Mesenchymal stem cell (in vitro differentiated cells and primary cell): ENCODE results near the gene SERPINF2.
A peak's percentile ranks its signal among the peaks of the same experiment; 100 is the strongest.
"Not testable (repeated sequence)": the region's sequence is repeated elsewhere in the genome, so short reads cannot be mapped to it uniquely, and the experiment has no call there.

Experiments used
- DNase-seq: peaks from one replicate; pipeline ENCODE4 v3.0.0-alpha.2; 2013
- H2AFZ ChIP-seq: one replicate; pipeline ENCODE4 v1.6.1; 2013; ENCODE audit warnings: low read depth, mild to moderate bottlenecking, control low read depth, inconsistent platforms, low read length, moderate library complexity
- H2AK5ac ChIP-seq: 2 replicates; pipeline ENCODE4 v1.6.1; 2013; ENCODE audit warnings: low read length, moderate library complexity, mild to moderate bottlenecking, inconsistent platforms; ENCODE audit not compliant: severe bottlenecking
- H2BK120ac ChIP-seq: one replicate; pipeline ENCODE4 v1.6.1; 2013; ENCODE audit warnings: low read depth, mild to moderate bottlenecking, inconsistent platforms, low read length, moderate library complexity
- H2BK12ac ChIP-seq, 2 experiments: one replicate each; pipeline ENCODE4 v1.6.1; 2013; ENCODE audit warnings: inconsistent platforms in 2 of 2, low read length in 2 of 2, mild to moderate bottlenecking in 2 of 2, moderate library complexity in 2 of 2, control low read depth in 1 of 2
- H2BK15ac ChIP-seq: one replicate; pipeline ENCODE4 v1.6.1; 2013; ENCODE audit warnings: mild to moderate bottlenecking, low read depth, inconsistent platforms; ENCODE audit not compliant: poor library complexity, severe bottlenecking
- H2BK5ac ChIP-seq: 2 replicates; pipeline ENCODE4 v1.6.1; 2013; ENCODE audit warnings: low read depth, mild to moderate bottlenecking, low read length, control low read depth, inconsistent platforms; ENCODE audit not compliant: poor library complexity, severe bottlenecking
- H3K14ac ChIP-seq, 2 experiments: one replicate each; pipeline ENCODE4 v1.6.1; 2013; ENCODE audit warnings: inconsistent platforms in 2 of 2, low read length in 2 of 2, control low read depth in 1 of 2, mild to moderate bottlenecking in 1 of 2, moderate library complexity in 1 of 2
- H3K18ac ChIP-seq, 2 experiments: one replicate each; pipeline ENCODE4 v1.6.1; 2013; ENCODE audit warnings: inconsistent platforms in 2 of 2, low read length in 2 of 2, control low read depth in 1 of 2, low read depth in 1 of 2, mild to moderate bottlenecking in 1 of 2
- H3K23ac ChIP-seq, 2 experiments: one replicate each; pipeline ENCODE4 v1.6.1; 2013; ENCODE audit warnings: inconsistent platforms in 2 of 2, low read length in 2 of 2, mild to moderate bottlenecking in 2 of 2, moderate library complexity in 2 of 2, control low read depth in 1 of 2
- H3K27ac ChIP-seq: 2 replicates; pipeline ENCODE4 v1.5.1; 2013; ENCODE audit warnings: mild to moderate bottlenecking, moderate library complexity, low read length, control low read depth, inconsistent platforms; ENCODE audit not compliant: poor library complexity, severe bottlenecking
- H3K27me3 ChIP-seq, 2 experiments: 2 replicates each; pipeline versions ENCODE4 v1.6.1 to v1.7.0; 2013; ENCODE audit warnings: low read length in 2 of 2, mild to moderate bottlenecking in 2 of 2, moderate library complexity in 2 of 2, control low read depth in 1 of 2, inconsistent platforms in 1 of 2; ENCODE audit not compliant: control insufficient read depth in 1 of 2, insufficient read depth in 1 of 2
- H3K36me3 ChIP-seq, 2 experiments: 2 replicates each; pipeline versions ENCODE4 v1.6.1 to v1.7.0; 2013; ENCODE audit warnings: low read length in 2 of 2, control low read depth in 1 of 2, inconsistent platforms in 1 of 2, low read depth in 1 of 2, mild to moderate bottlenecking in 1 of 2; ENCODE audit not compliant: insufficient read depth in 2 of 2, control insufficient read depth in 1 of 2
- H3K4ac ChIP-seq, 2 experiments: one replicate each; pipeline ENCODE4 v1.6.1; 2013; ENCODE audit warnings: inconsistent platforms in 2 of 2, low read length in 2 of 2, mild to moderate bottlenecking in 2 of 2, moderate library complexity in 2 of 2, control low read depth in 1 of 2, low read depth in 1 of 2
- H3K4me1 ChIP-seq: 2 replicates; pipeline ENCODE4 v1.6.1; 2013; ENCODE audit warnings: low read depth, low read length, control low read depth; ENCODE audit not compliant: control insufficient read depth, insufficient read depth
- H3K4me2 ChIP-seq: 2 replicates; pipeline ENCODE4 v1.6.1; 2013; ENCODE audit warnings: low read length, mild to moderate bottlenecking, inconsistent platforms; ENCODE audit not compliant: poor library complexity, severe bottlenecking
- H3K4me3 ChIP-seq, 2 experiments: 2 replicates each; pipeline versions ENCODE4 v1.5.1 to v1.7.0; 2013; ENCODE audit warnings: low read length in 2 of 2, mild to moderate bottlenecking in 2 of 2, control low read depth in 1 of 2, low read depth in 1 of 2; ENCODE audit not compliant: insufficient read depth in 1 of 2
- H3K79me1 ChIP-seq: replicated peaks from 2 replicates; pipeline ENCODE4 v1.6.1; 2013; ENCODE audit warnings: mild to moderate bottlenecking, control low read depth, low read length, inconsistent platforms; ENCODE audit not compliant: poor library complexity, severe bottlenecking
- H3K9ac ChIP-seq: 2 replicates; pipeline ENCODE4 v1.7.0; 2013; ENCODE audit warnings: mild to moderate bottlenecking, low read length, moderate library complexity
- H3K9me3 ChIP-seq: 2 replicates; pipeline ENCODE4 v1.7.0; 2013; ENCODE audit warnings: mild to moderate bottlenecking, low read length; ENCODE audit not compliant: control insufficient read depth
- H4K8ac ChIP-seq: one replicate; pipeline ENCODE4 v1.6.1; 2013; ENCODE audit warnings: inconsistent platforms, mild to moderate bottlenecking, low read length, moderate library complexity
- H4K91ac ChIP-seq: one replicate; pipeline ENCODE4 v1.6.1; 2013; ENCODE audit warnings: mild to moderate bottlenecking, low read length, inconsistent platforms
- WGBS: methylation state at CpG from one replicate; pipeline ENCODE4 v1.1.7; 2013; ENCODE audit warnings: mixed read lengths; 5-methylcytosine and 5-hydroxymethylcytosine counted together

The SERPINF2 gene

DNA sequence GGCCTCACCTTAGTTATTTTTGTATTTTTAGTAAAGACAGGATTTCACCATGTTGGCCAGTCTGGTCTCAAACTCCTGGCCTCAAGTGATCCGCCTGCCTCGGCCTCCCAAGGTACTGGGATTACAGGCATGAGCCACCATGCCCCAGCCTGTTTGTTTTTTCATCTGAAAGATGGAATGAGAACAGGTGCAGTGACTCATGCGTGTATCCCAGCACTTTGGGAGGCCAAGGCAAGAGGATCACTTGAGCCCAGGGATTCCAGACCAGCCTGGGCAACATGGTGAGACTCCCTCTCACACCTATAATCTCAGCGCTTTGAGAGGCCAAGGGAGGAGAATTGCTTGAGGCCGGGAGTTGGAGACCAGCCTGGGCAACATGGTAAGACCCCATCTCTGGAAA lies 42.8 kb upstream of the SERPINF2 start:
- not testable (repeated sequence) for H3K36me3 ChIP-seq, H4K91ac ChIP-seq, H3K4me2 ChIP-seq, DNase-seq, H3K23ac ChIP-seq, H2BK12ac ChIP-seq, H3K4ac ChIP-seq, H2BK120ac ChIP-seq, H2BK5ac ChIP-seq, H4K8ac ChIP-seq, H3K27me3 ChIP-seq, H3K9ac ChIP-seq, H3K18ac ChIP-seq, H2AK5ac ChIP-seq, H2BK15ac ChIP-seq, H3K27ac ChIP-seq, H2AFZ ChIP-seq, H3K4me3 ChIP-seq, H3K14ac ChIP-seq, H3K9me3 ChIP-seq, H3K79me1 ChIP-seq, H3K4me1 ChIP-seq
- WGBS: 96% methylated on average over 5 of the region's 5 CpGs

DNA sequence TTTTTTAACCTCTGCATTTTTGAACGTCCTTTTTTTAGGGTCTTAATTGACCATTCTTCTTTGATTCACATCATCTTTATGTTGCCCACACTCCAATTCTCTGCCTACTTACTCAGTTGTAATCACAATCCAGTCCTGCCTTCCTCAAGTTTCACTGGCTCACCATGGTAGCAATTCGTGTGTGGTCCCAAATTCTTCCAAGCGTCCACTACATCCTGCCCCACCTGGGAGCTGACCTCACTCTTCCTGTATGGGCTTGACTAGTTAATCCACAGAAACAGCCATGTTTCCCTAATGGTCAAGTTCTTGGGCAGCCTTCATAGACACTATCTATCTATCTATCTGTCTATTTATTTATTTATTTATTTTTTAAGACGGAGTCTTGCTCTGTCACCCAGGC lies 39.6 kb upstream of the SERPINF2 start:
- H2BK15ac ChIP-seq: no peak overlapping the region
- H2BK120ac ChIP-seq: no peak overlapping the region
- no peak overlapping the region for H3K23ac ChIP-seq
- WGBS: 59% methylated on average over 3 of the region's 4 CpGs
- no peaks in the 10 kb centered on the region for H3K9me3 ChIP-seq
- no peak overlapping the region for H3K14ac ChIP-seq
- H3K4me3 ChIP-seq: no peak overlapping the region
- H3K18ac ChIP-seq: peak overlapping the region in 1 of 2 experiments; percentile 24
- H3K4ac ChIP-seq: no peak overlapping the region
- H3K9ac ChIP-seq: no peak overlapping the region
- H3K4me1 ChIP-seq: peaks cover under 1% of the 10 kb centered on the region
- H2AK5ac ChIP-seq: no peak overlapping the region
- H2BK12ac ChIP-seq: no peak overlapping the region
- no peak overlapping the region for H3K27ac ChIP-seq
- no peaks in the 10 kb centered on the region for H3K79me1 ChIP-seq
- no peak overlapping the region for H4K91ac ChIP-seq
- H3K36me3 ChIP-seq: peaks cover 5 to 8% of the 10 kb centered on the region in 2 experiments
- DNase-seq: no peak
- H2AFZ ChIP-seq: no peak overlapping the region
- H2BK5ac ChIP-seq: no peak overlapping the region
- H3K4me2 ChIP-seq: no peak overlapping the region
- no peaks in the 10 kb centered on the region for H3K27me3 ChIP-seq
- no peak overlapping the region for H4K8ac ChIP-seq

DNA sequence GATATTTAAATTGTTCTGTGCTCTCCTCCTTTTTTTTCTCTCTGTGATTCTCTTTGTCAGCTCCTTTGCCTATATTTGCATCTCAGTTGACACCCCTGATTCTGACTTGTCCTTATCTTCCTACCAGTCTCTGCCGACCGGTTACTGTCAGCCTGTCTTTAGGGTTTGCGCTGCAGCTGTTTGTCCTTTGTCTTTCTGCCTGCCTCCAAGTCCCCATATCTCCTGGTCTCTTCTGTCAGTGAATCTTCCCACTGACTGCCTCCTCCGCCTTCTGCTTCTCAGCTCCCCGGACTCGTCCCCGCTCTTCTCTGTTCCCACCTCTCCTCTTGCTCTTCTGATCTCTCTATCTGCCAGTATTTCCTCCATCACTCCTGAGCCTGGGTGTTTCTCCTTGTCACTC lies 37.7 kb upstream of the SERPINF2 start:
- no peak overlapping the region for H3K4me3 ChIP-seq
- no peaks in the 10 kb centered on the region for H3K27me3 ChIP-seq
- no peak overlapping the region for H2BK12ac ChIP-seq
- no peak for DNase-seq
- peaks cover 5 to 14% of the 10 kb centered on the region in 2 experiments for H3K36me3 ChIP-seq
- no peak overlapping the region for H3K4ac ChIP-seq
- H3K4me2 ChIP-seq: no peak overlapping the region
- H3K4me1 ChIP-seq: peaks cover 9% of the 10 kb centered on the region
- no peak overlapping the region for H2AK5ac ChIP-seq
- no peaks in the 10 kb centered on the region for H3K9me3 ChIP-seq
- no peak overlapping the region for H3K14ac ChIP-seq
- no peak overlapping the region for H3K27ac ChIP-seq
- no peak overlapping the region for H4K91ac ChIP-seq
- no peak overlapping the region for H2AFZ ChIP-seq
- no peak overlapping the region for H3K23ac ChIP-seq
- H2BK5ac ChIP-seq: no peak overlapping the region
- H2BK15ac ChIP-seq: no peak overlapping the region
- WGBS: 88% methylated on average over 7 of the region's 7 CpGs
- no peak overlapping the region for H4K8ac ChIP-seq
- H3K18ac ChIP-seq: no peak overlapping the region
- H3K79me1 ChIP-seq: no peaks in the 10 kb centered on the region
- no peak overlapping the region for H2BK120ac ChIP-seq
- H3K9ac ChIP-seq: no peak overlapping the region

DNA sequence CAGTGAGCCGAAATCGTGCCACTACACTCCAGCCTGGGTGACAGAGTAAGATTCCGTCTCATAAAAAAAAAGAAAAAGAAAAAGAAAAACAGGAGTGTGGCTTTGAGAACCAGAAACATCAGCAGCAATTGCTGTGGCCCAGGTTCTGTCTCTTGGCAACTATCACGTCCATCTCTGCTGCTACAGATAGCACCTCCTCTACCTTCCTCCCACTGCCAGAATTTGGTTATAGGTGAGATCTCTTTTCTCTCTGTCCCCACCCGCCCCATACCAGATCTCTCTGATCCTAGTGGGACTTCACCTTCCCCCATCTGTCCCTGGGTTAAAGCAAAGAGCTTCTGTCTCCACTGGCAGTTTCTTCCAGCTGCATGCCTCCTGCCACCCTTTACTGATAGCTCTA lies 35.6 kb upstream of the SERPINF2 start:
- no peak overlapping the region for H4K8ac ChIP-seq
- H3K4ac ChIP-seq: no peak overlapping the region
- no peak overlapping the region for H2BK120ac ChIP-seq
- WGBS: 94% methylated on average over 5 of the region's 5 CpGs
- peaks cover 18% of the 10 kb centered on the region for H3K4me1 ChIP-seq
- no peak overlapping the region for H3K18ac ChIP-seq
- H3K36me3 ChIP-seq: peaks cover 17 to 23% of the 10 kb centered on the region in 2 experiments
- H3K9me3 ChIP-seq: no peaks in the 10 kb centered on the region
- H2AK5ac ChIP-seq: no peak overlapping the region
- no peak overlapping the region for H3K23ac ChIP-seq
- H3K14ac ChIP-seq: no peak overlapping the region
- H2BK12ac ChIP-seq: no peak overlapping the region
- H3K4me3 ChIP-seq: no peak overlapping the region
- no peak overlapping the region for H3K9ac ChIP-seq
- no peak overlapping the region for H3K27ac ChIP-seq
- no peak for DNase-seq
- H4K91ac ChIP-seq: no peak overlapping the region
- H3K79me1 ChIP-seq: no peaks in the 10 kb centered on the region
- no peak overlapping the region for H2AFZ ChIP-seq
- no peak overlapping the region for H2BK5ac ChIP-seq
- no peak overlapping the region for H3K4me2 ChIP-seq
- no peak overlapping the region for H2BK15ac ChIP-seq
- H3K27me3 ChIP-seq: no peaks in the 10 kb centered on the region
